Measurements from ENCODE around the gene COPS4. TPM values are rescaled to one million over a fixed set of nuclear protein-coding genes. Genes with fewer than 3 reads are reported as not detected.

The COPS4 gene
- total and polyA plus RNA-seq, 2 of the 8 experiments (the other 6 are each of a cell fraction or from before 2014, with no cell fraction given), result 14.9 to 28.3 TPM

DNA sequence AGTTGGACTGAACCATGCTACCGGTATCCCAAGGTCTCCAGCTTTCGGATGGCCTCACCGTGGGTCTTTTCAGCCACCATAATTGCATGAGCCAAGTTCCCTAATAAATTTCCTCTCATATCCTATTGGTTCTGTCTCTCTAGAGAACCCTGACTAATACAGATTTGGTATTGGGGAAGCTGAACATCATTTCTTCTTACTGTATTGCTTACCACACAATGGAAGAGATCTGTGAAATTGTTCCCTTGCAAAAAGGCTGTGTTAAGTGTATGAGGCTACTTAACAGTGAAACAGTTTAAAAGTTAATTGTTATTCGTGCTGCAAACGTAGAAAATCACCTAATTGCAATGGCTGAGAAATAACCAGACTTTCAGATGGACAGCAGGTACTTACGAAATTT, 45.6 kb downstream of the COPS4 start:
- H4K20me1 ChIP-seq (replicated peaks in 1 of 2; ENCODE audit: control insufficient read depth in 1 of 2, insufficient read depth in 2 of 2, low read length in 2 of 2), result no peaks in the 10 kb centered on the region
- H4K91ac ChIP-seq (replicated peaks; ENCODE audit: insufficient read length, low read length), result no peak overlapping the region
- no peaks in the 10 kb centered on the region; a peak in 1 of 7 replicates for H3K27me3 ChIP-seq (replicated peaks in 1 of 4; ENCODE audit: control insufficient read depth in 3 of 4, extremely low read depth in 1 of 4, insufficient read depth in 3 of 4, low read length in 3 of 4)
- no peak overlapping the region for H2BK5ac ChIP-seq (ENCODE audit: low read depth, low read length)
- H4K8ac ChIP-seq (ENCODE audit: extremely low read depth, insufficient read depth, low read length), result no peak overlapping the region
- H3K18ac ChIP-seq (ENCODE audit: extremely low read depth, low read length), result no peak overlapping the region
- no peak overlapping the region for H3K23ac ChIP-seq (ENCODE audit: insufficient read length)
- no peak overlapping the region for H3K4me2 ChIP-seq (ENCODE audit: insufficient read depth in 1 of 2, low read depth in 2 of 2, low read length in 2 of 2)
- H3K36me3 ChIP-seq (ENCODE audit: control insufficient read depth in 2 of 4, insufficient read depth in 4 of 4, low read length in 3 of 4), result peaks cover 0 to 4% (median 1%) of the 10 kb centered on the region in 4 experiments; a peak in 4 of 8 replicates
- no peak overlapping the region for H3K4ac ChIP-seq (replicated peaks; ENCODE audit: insufficient read length, low read depth, low read length)
- no peak overlapping the region for H3K9ac ChIP-seq (replicated peaks in 1 of 4; ENCODE audit: extremely low read depth in 1 of 4, low read depth in 3 of 4, low read length in 3 of 4)
- CTCF ChIA-PET (ENCODE audit: partially characterized antibody), result interaction anchor here (1.2 to 1.3 kb wide), 2 partner anchors 12 to 18 kb away, joined by 3 to 5 read pairs; no protein-coding TSS in a partner anchor
- no peak overlapping the region for H4K5ac ChIP-seq (ENCODE audit: insufficient read length, low read depth, low read length)
- 91% methylated on average over 6 of the region's 6 CpGs; no CpG with 5 or more reads in 1 of the 2 experiments for WGBS, 2 experiments (ENCODE audit: extremely low coverage in 1 of 2, insufficient coverage in 1 of 2, insufficient read length in 1 of 2, insufficient replicate concordance in 2 of 2, low coverage in 1 of 2, low lambda C conversion rate in 2 of 2, missing lambda C conversion rate in 1 of 2)
- no peak for FAIRE-seq
- H3K4me1 ChIP-seq (replicated peaks in 1 of 4; ENCODE audit: control insufficient read depth in 3 of 4, insufficient read depth in 4 of 4, low read length in 3 of 4), result no peaks in the 10 kb centered on the region
- no peak overlapping the region for H3K4me3 ChIP-seq (ENCODE audit: extremely low read depth in 1 of 4, insufficient read depth in 2 of 4, low read depth in 3 of 4, low read length in 4 of 4)
- H3K56ac ChIP-seq (replicated peaks; ENCODE audit: insufficient read length, low read depth, low read length), result no peak overlapping the region
- no peaks in the 10 kb centered on the region for H3K23me2 ChIP-seq (ENCODE audit: low read depth, low read length)
- H2BK120ac ChIP-seq (replicated peaks; ENCODE audit: low read depth, low read length), result no peak overlapping the region
- H2BK12ac ChIP-seq (ENCODE audit: low read depth, low read length), result no peak overlapping the region
- POLR2A ChIA-PET (ENCODE audit: partially characterized antibody), result no interaction called here
- no peak overlapping the region for H3K14ac ChIP-seq (ENCODE audit: insufficient read length)
- no peak overlapping the region for H2AK5ac ChIP-seq (ENCODE audit: low read depth, low read length)
- H2BK15ac ChIP-seq (ENCODE audit: low read length), result no peak overlapping the region
- H3K9me3 ChIP-seq (ENCODE audit: insufficient read depth in 2 of 2, low read depth in 1 of 2, low read length in 1 of 2), result no peaks in the 10 kb centered on the region
- H2AFZ ChIP-seq (ENCODE audit: low read length), result no peak overlapping the region
- H3K27ac ChIP-seq (ENCODE audit: low read depth, low read length), result no peak overlapping the region
- no peak for DNase-seq (ENCODE audit: low read depth in 1 of 2, low spot score in 2 of 2)
- no peak overlapping the region for H2BK20ac ChIP-seq (ENCODE audit: low read length)
- H3K79me2 ChIP-seq (ENCODE audit: control insufficient read depth in 1 of 2, insufficient read depth in 2 of 2, low read length in 2 of 2), result no peaks in the 10 kb centered on the region
- no peaks in the 10 kb centered on the region for H3K79me1 ChIP-seq (ENCODE audit: low read depth, low read length)
